GM12892 (cell line): ENCODE results near the gene HSD17B4.

Experiments
- POLR2A ChIP-seq: IDR thresholded peaks from 2 replicates; pipeline ENCODE4 v1.6.1; 2011; ENCODE audit warnings: low read depth, low read length, control low read depth
- POLR2AphosphoS5 ChIP-seq: IDR thresholded peaks from 2 replicates; pipeline ENCODE4 v1.6.1; 2011; ENCODE audit warnings: low read depth, low read length, control low read depth
- TAF1 ChIP-seq: IDR thresholded peaks from 2 replicates; pipeline ENCODE4 v1.6.1; 2011; ENCODE audit warnings: low read depth, mild to moderate bottlenecking, control low read depth, low read length, borderline replicate concordance

- TF ChIP-seq POLR2AphosphoS5 (no peak), TAF1 (no peak), POLR2A (no peak)
Measured at GRCh38 chr5:119451561-119451960, 736 bp upstream of the HSD17B4 start.
